GM12878 (cell line): Measurements from ENCODE around the gene VASP.

Source experiments
- BRCA1 ChIP-seq: IDR thresholded peaks from 2 replicates; pipeline ENCODE4 v1.6.1; 2011; ENCODE audit warnings: low read depth, low read length, improper control_type of control experiment
- EZH2 ChIP-seq: IDR thresholded peaks from 2 replicates; pipeline ENCODE4 v1.6.1; 2012; ENCODE audit warnings: low read depth, mild to moderate bottlenecking, control low read depth, inconsistent platforms, low read length, borderline replicate concordance; ENCODE audit not compliant: control insufficient read depth
- LARP7 ChIP-seq: fragments of 450-650 bp; IDR thresholded peaks from 2 replicates; pipeline ENCODE4 v1.6.1; 2017; ENCODE audit warnings: mild to moderate bottlenecking
- MEF2A ChIP-seq: IDR thresholded peaks from 2 replicates; pipeline ENCODE4 v1.6.1; 2011; ENCODE audit warnings: low read depth, mild to moderate bottlenecking, low read length, moderate library complexity; ENCODE audit not compliant: insufficient read depth
- MXI1 ChIP-seq: fragments of 150-350 bp; IDR thresholded peaks from 2 replicates; pipeline ENCODE4 v1.6.1; 2011; ENCODE audit warnings: low read depth, mild to moderate bottlenecking, inconsistent platforms, low read length, improper control_type of control experiment
- POLR2A ChIP-seq: IDR thresholded peaks from 2 replicates; pipeline ENCODE4 v1.6.1; 2011; ENCODE audit warnings: low read depth, mild to moderate bottlenecking, low read length
- RAD21 ChIP-seq: IDR thresholded peaks from 2 replicates; pipeline ENCODE4 v1.6.1; 2011; ENCODE audit warnings: mild to moderate bottlenecking, low read depth, low read length, moderate library complexity; ENCODE audit not compliant: insufficient read depth
- TAF1 ChIP-seq: IDR thresholded peaks from 2 replicates; pipeline ENCODE4 v1.6.1; 2011; ENCODE audit warnings: mild to moderate bottlenecking, low read depth, low read length, borderline replicate concordance
- ZNF274 ChIP-seq: IDR thresholded peaks from one replicate; pipeline ENCODE4 v1.8.0; 2011; ENCODE audit not compliant: insufficient read length, insufficient read depth
- TF ChIP-seq, protein P1 (sequence below): fragments of 450-650 bp; IDR thresholded peaks from 2 replicates; pipeline ENCODE4 v1.6.1; 2018; ENCODE audit warnings: mild to moderate bottlenecking, low read depth, moderate library complexity; ENCODE audit not compliant: partially characterized antibody
- TF ChIP-seq, protein P2 (sequence below), 3 experiments: IDR thresholded peaks in 2 of 3; conservative IDR thresholded peaks in 1 of 3; 2 replicates each; pipeline ENCODE4 v1.5.1; 2011; ENCODE audit warnings: low read depth in 3 of 3, low read length in 3 of 3, mild to moderate bottlenecking in 3 of 3, control low read depth in 2 of 3, moderate library complexity in 2 of 3, inconsistent platforms in 1 of 3, mixed read lengths in 1 of 3; ENCODE audit not compliant: control insufficient read depth in 2 of 3, insufficient read depth in 1 of 3; ENCODE audit errors: extremely low read depth in 1 of 3
- TF ChIP-seq, protein P3 (sequence below): IDR thresholded peaks from 2 replicates; pipeline ENCODE4 v1.6.1; 2012; ENCODE audit warnings: low read depth, low read length, improper control_type of control experiment
- TF ChIP-seq, protein P4 (sequence below): fragments of 450-650 bp; IDR thresholded peaks from 2 replicates; pipeline ENCODE4 v1.6.1; 2016; ENCODE audit warnings: mild to moderate bottlenecking
- TF ChIP-seq, protein P5 (sequence below): fragments of 450-650 bp; IDR thresholded peaks from 2 replicates; pipeline ENCODE4 v1.6.1; 2017; ENCODE audit warnings: mild to moderate bottlenecking, moderate library complexity

DNA sequence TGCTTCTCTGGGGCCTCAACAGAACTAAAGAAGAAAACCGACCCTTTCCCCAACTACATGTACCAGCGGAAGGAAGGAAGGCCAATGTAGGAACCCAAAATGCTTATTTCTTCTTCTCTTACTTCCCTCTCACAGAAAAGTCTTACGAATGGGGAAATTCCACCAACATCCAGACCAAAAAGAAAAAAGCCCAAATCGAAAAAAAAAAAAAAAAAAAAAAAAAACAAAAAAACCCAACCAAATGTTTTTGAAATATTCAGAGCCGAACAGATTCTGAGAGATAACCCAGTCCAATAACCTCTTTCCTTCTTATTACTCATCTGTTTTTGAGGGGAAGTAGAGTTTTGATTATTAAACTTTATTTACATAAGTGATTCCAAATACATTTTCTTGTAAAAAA lies 5.2 kb upstream of the VASP start:
- TF ChIP-seq, protein P1, sequence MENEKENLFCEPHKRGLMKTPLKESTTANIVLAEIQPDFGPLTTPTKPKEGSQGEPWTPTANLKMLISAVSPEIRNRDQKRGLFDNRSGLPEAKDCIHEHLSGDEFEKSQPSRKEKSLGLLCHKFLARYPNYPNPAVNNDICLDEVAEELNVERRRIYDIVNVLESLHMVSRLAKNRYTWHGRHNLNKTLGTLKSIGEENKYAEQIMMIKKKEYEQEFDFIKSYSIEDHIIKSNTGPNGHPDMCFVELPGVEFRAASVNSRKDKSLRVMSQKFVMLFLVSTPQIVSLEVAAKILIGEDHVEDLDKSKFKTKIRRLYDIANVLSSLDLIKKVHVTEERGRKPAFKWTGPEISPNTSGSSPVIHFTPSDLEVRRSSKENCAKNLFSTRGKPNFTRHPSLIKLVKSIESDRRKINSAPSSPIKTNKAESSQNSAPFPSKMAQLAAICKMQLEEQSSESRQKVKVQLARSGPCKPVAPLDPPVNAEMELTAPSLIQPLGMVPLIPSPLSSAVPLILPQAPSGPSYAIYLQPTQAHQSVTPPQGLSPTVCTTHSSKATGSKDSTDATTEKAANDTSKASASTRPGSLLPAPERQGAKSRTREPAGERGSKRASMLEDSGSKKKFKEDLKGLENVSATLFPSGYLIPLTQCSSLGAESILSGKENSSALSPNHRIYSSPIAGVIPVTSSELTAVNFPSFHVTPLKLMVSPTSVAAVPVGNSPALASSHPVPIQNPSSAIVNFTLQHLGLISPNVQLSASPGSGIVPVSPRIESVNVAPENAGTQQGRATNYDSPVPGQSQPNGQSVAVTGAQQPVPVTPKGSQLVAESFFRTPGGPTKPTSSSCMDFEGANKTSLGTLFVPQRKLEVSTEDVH: no peak
- TF ChIP-seq EZH2 (no peak), ZNF274 (no peak), POLR2A (no peak), BRCA1 (no peak), LARP7 (no peak), MXI1 (no peak), TAF1 (no peak), RAD21 (no peak), MEF2A (no peak)
- TF ChIP-seq, protein P2, sequence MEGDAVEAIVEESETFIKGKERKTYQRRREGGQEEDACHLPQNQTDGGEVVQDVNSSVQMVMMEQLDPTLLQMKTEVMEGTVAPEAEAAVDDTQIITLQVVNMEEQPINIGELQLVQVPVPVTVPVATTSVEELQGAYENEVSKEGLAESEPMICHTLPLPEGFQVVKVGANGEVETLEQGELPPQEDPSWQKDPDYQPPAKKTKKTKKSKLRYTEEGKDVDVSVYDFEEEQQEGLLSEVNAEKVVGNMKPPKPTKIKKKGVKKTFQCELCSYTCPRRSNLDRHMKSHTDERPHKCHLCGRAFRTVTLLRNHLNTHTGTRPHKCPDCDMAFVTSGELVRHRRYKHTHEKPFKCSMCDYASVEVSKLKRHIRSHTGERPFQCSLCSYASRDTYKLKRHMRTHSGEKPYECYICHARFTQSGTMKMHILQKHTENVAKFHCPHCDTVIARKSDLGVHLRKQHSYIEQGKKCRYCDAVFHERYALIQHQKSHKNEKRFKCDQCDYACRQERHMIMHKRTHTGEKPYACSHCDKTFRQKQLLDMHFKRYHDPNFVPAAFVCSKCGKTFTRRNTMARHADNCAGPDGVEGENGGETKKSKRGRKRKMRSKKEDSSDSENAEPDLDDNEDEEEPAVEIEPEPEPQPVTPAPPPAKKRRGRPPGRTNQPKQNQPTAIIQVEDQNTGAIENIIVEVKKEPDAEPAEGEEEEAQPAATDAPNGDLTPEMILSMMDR (IDR thresholded peaks at IDR 0.05 in 2 of 3, conservative IDR thresholded peaks at IDR 0.05 in 1 of 3; ENCODE audit: control insufficient read depth in 2 of 3, extremely low read depth in 1 of 3, insufficient read depth in 1 of 3, low read depth in 3 of 3, low read length in 3 of 3): no peak
- TF ChIP-seq, protein P3, sequence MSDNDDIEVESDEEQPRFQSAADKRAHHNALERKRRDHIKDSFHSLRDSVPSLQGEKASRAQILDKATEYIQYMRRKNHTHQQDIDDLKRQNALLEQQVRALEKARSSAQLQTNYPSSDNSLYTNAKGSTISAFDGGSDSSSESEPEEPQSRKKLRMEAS: no peak
- TF ChIP-seq, protein P4, sequence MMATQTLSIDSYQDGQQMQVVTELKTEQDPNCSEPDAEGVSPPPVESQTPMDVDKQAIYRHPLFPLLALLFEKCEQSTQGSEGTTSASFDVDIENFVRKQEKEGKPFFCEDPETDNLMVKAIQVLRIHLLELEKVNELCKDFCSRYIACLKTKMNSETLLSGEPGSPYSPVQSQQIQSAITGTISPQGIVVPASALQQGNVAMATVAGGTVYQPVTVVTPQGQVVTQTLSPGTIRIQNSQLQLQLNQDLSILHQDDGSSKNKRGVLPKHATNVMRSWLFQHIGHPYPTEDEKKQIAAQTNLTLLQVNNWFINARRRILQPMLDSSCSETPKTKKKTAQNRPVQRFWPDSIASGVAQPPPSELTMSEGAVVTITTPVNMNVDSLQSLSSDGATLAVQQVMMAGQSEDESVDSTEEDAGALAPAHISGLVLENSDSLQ: no peak
- TF ChIP-seq, protein P5, sequence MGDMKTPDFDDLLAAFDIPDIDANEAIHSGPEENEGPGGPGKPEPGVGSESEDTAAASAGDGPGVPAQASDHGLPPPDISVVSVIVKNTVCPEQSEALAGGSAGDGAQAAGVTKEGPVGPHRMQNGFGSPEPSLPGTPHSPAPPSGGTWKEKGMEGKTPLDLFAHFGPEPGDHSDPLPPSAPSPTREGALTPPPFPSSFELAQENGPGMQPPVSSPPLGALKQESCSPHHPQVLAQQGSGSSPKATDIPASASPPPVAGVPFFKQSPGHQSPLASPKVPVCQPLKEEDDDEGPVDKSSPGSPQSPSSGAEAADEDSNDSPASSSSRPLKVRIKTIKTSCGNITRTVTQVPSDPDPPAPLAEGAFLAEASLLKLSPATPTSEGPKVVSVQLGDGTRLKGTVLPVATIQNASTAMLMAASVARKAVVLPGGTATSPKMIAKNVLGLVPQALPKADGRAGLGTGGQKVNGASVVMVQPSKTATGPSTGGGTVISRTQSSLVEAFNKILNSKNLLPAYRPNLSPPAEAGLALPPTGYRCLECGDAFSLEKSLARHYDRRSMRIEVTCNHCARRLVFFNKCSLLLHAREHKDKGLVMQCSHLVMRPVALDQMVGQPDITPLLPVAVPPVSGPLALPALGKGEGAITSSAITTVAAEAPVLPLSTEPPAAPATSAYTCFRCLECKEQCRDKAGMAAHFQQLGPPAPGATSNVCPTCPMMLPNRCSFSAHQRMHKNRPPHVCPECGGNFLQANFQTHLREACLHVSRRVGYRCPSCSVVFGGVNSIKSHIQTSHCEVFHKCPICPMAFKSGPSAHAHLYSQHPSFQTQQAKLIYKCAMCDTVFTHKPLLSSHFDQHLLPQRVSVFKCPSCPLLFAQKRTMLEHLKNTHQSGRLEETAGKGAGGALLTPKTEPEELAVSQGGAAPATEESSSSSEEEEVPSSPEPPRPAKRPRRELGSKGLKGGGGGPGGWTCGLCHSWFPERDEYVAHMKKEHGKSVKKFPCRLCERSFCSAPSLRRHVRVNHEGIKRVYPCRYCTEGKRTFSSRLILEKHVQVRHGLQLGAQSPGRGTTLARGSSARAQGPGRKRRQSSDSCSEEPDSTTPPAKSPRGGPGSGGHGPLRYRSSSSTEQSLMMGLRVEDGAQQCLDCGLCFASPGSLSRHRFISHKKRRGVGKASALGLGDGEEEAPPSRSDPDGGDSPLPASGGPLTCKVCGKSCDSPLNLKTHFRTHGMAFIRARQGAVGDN: no peak
